HepG2 (cell line): ENCODE results near the gene ASIC2. TPM values are rescaled to one million over a fixed set of nuclear protein-coding genes. Genes with fewer than 3 reads are reported as not detected.

Experiments used
- ATAC-seq: fragments of 200-7000 bp; cut with Tn5 transposase; 3 replicates; pipeline ENCODE4 v1.9.1; 2020; ENCODE audit warnings: mild to moderate bottlenecking, moderate library complexity
- BruUV-seq: library from RNA; stranded (reverse); fragments of 400-500 nt; replicated peaks from 2 replicates; lab custom pipeline; 2021; lab: Mats Ljungman, UMichigan
- CTCF ChIA-PET: fragments of 300-600 bp; formaldehyde crosslinking; extraction: SDS; loops from one replicate; lab custom pipeline; 2021; ENCODE audit warnings: low total read pairs, inconsistent platforms, low intra/inter-chr PET ratio; lab: Yijun Ruan, JAX
- POLR2A ChIA-PET: fragments of 350-600 bp; sonication (Branson Sonifier 250); formaldehyde crosslinking; loops from one replicate; lab custom pipeline; 2020; ENCODE audit warnings: antibody characterized with exemption, inconsistent platforms; lab: Yijun Ruan, JAX
- DNase-seq: peaks from one replicate; pipeline ENCODE4 v3.0.0-alpha.2; 2015; ENCODE audit warnings: low spot score
- FAIRE-seq: peaks from 3 replicates; lab custom pipeline; 2011; peaks lifted over from hg19 to GRCh38; lab: Jason Lieb, UNC
- H2AFZ ChIP-seq: one replicate; pipeline ENCODE4 v1.6.1; 2011; ENCODE audit warnings: low read length, inconsistent platforms
- H3K27ac ChIP-seq: fragments of 300-600 bp; 3 replicates; pipeline ENCODE4 v1.8.0; 2011; ENCODE audit warnings: mixed run types, mild to moderate bottlenecking, mixed read lengths, low read length, inconsistent platforms; ENCODE audit not compliant: insufficient read depth; ENCODE audit errors: extremely low read length
- H3K27me3 ChIP-seq, 2 experiments: fragments of 200-600 bp in 1 of 2; 2 replicates in 1 of 2; 3 replicates in 1 of 2; pipeline versions ENCODE4 v1.6.0 to v1.8.0; 2011; ENCODE audit warnings: low read length in 2 of 2, mild to moderate bottlenecking in 2 of 2, moderate library complexity in 2 of 2, inconsistent platforms in 1 of 2; ENCODE audit not compliant: insufficient read depth in 2 of 2, control insufficient read depth in 1 of 2
- H3K36me3 ChIP-seq, 2 experiments: fragments of 200-600 bp in 1 of 2; replicated peaks in 1 of 2; 2 replicates in 1 of 2; 3 replicates in 1 of 2; pipeline versions ENCODE4 v1.5.1 to v1.8.0; 2011; ENCODE audit warnings: low read length in 2 of 2, inconsistent platforms in 1 of 2; ENCODE audit not compliant: insufficient read depth in 2 of 2, control insufficient read depth in 1 of 2
- H3K4me1 ChIP-seq: 2 replicates; pipeline ENCODE4 v1.5.1; 2012; ENCODE audit warnings: low read length, inconsistent platforms; ENCODE audit not compliant: insufficient read depth
- H3K4me2 ChIP-seq: 2 replicates; pipeline ENCODE4 v1.6.0; 2011; ENCODE audit warnings: low read depth, low read length, inconsistent platforms
- H3K4me3 ChIP-seq, 3 experiments: fragments of 200-600 bp in 1 of 3; sonication (generic), shearing (Covaris generic) in 1 of 3; replicated peaks in 1 of 3; 2 replicates each; pipeline ENCODE4 v1.5.1; 2011 to 2016; ENCODE audit warnings: low read length in 3 of 3, inconsistent platforms in 2 of 3, low read depth in 2 of 3, mild to moderate bottlenecking in 2 of 3, control low read depth in 1 of 3, mixed read lengths in 1 of 3; ENCODE audit not compliant: insufficient read depth in 1 of 3
- H3K79me2 ChIP-seq: one replicate; pipeline ENCODE4 v1.6.1; 2011; ENCODE audit warnings: low read length, inconsistent platforms; ENCODE audit not compliant: insufficient read depth
- H3K9ac ChIP-seq: 2 replicates; pipeline ENCODE4 v1.6.0; 2011; ENCODE audit warnings: mild to moderate bottlenecking, low read depth, low read length, inconsistent platforms; ENCODE audit not compliant: insufficient read depth
- H3K9me3 ChIP-seq: 2 replicates; pipeline ENCODE4 v1.5.1; 2012; ENCODE audit warnings: mild to moderate bottlenecking, low read length
- H4K20me1 ChIP-seq: 2 replicates; pipeline ENCODE4 v1.6.0; 2011; ENCODE audit warnings: inconsistent platforms, mild to moderate bottlenecking, low read length, moderate library complexity; ENCODE audit not compliant: insufficient read depth
- ARID4A ChIP-seq: sonication (generic); formaldehyde crosslinking; IDR thresholded peaks from 2 replicates; pipeline ENCODE4 v1.5.0; 2020; ENCODE audit warnings: mild to moderate bottlenecking, missing genetic modification reagents, borderline replicate concordance
- HOMEZ ChIP-seq: IDR thresholded peaks from 2 replicates; pipeline ENCODE4 v1.6.1; 2016; ENCODE audit warnings: low read depth
- PLSCR1 ChIP-seq: sonication (generic); formaldehyde crosslinking; IDR thresholded peaks from 2 replicates; pipeline ENCODE4 v1.5.0; 2020; ENCODE audit warnings: missing genetic modification reagents, mild to moderate bottlenecking, borderline replicate concordance
- RELA ChIP-seq: sonication (generic); formaldehyde crosslinking; IDR thresholded peaks from 2 replicates; pipeline ENCODE4 v1.4.0; 2020; ENCODE audit warnings: missing genetic modification reagents
- THAP9 ChIP-seq: sonication (generic); formaldehyde crosslinking; IDR thresholded peaks from 2 replicates; pipeline ENCODE4; 2020; ENCODE audit warnings: missing genetic modification reagents, mild to moderate bottlenecking, borderline replicate concordance
- ZBTB10 ChIP-seq: sonication (generic); formaldehyde crosslinking; IDR thresholded peaks from 2 replicates; pipeline ENCODE4 v1.4.0; 2020; ENCODE audit warnings: missing genetic modification reagents, borderline replicate concordance
- ZBTB43 ChIP-seq: sonication (generic); formaldehyde crosslinking; conservative IDR thresholded peaks from 2 replicates; pipeline ENCODE4 v1.4.0; 2020; ENCODE audit warnings: missing genetic modification reagents
- WGBS: methylation state at CpG from one replicate; pipeline ENCODE4 v1.1.6; 2017; ENCODE audit warnings: low lambda C conversion rate; 5-methylcytosine and 5-hydroxymethylcytosine counted together
- in situ Hi-C: cut with HindIII; loops from 2 replicates; pipeline ENCODE4 v1.10.0; 2017; ENCODE audit warnings: low pct_unique_long_range_greater_than_20kb; ENCODE audit not compliant: extremely low pct_ligation_motif_present
- intact Hi-C: fragments of 100-400 bp; cut with micrococcal nuclease; formaldehyde crosslinking; loops from one replicate; pipeline ENCODE4 v1.10.0; 2022; ENCODE audit not compliant: unreplicated experiment
- polyA plus RNA-seq, 8 experiments: library from polyadenylated mRNA; depleted of rRNA in 3 of 8; stranded (reverse) in 7 of 8; unstranded in 1 of 8; fragments of >200 nt; fragmentation: Illumina TruSeq in 4 of 8; extraction: Trizol in 4 of 8; gene quantifications; 2 replicates each; pipeline versions ENCODE4 v1.2.1 to v1.2.3, GENCODE V29; 2011 to 2016; ENCODE audit warnings: low read depth in 4 of 8, missing spikeins in 1 of 8, mixed read lengths in 1 of 8; ENCODE audit not compliant: insufficient read depth in 1 of 8
- total RNA-seq, 5 experiments: library from RNA; depleted of rRNA; stranded (reverse); fragments of >200 nt; fragmentation: Illumina TruSeq; extraction: Trizol; gene quantifications; 2 replicates each; pipeline ENCODE4 v1.2.3, GENCODE V29; 2016; ENCODE audit warnings: low read depth in 1 of 5

The ASIC2 gene
- total and polyA plus RNA-seq, 2 of the 13 experiments (the other 11 are each of a cell fraction or from before 2014, with no cell fraction given), result not detected

- no peak for TF ChIP-seq ARID4A
Measured at GRCh38 chr17:33116021-33116551, 177.0 kb downstream of the ASIC2 start (continued).

- DNase-seq, result no peak
- CTCF ChIA-PET, result no interaction called here
- no peak overlapping the region for H2AFZ ChIP-seq
- in situ Hi-C loops (no loop called here), intact Hi-C loops (no loop called here)
- no peaks in the 10 kb centered on the region for H3K4me1 ChIP-seq
- POLR2A ChIA-PET, result no interaction called here
- no peak for FAIRE-seq
- H3K27ac ChIP-seq, result no peak overlapping the region
- no peak overlapping the region for H3K4me3 ChIP-seq
- H3K27me3 ChIP-seq, result peaks cover 0 to 4% of the 10 kb centered on the region in 2 experiments; a peak in 2 of 5 replicates
- ATAC-seq, result no peak
- H3K79me2 ChIP-seq, result no peaks in the 10 kb centered on the region
- no peak overlapping the region for H3K4me2 ChIP-seq
- H3K36me3 ChIP-seq, result no peaks in the 10 kb centered on the region
- 52% methylated on average over 5 of the region's 5 CpGs for WGBS
- no peaks in the 10 kb centered on the region for H4K20me1 ChIP-seq
- no TSS peak for BruUV-seq
- no peaks in the 10 kb centered on the region for H3K9me3 ChIP-seq
- H3K9ac ChIP-seq, result no peak overlapping the region
- TF ChIP-seq HOMEZ (CRISPR knock-in tag), result no peak
- no peak for TF ChIP-seq PLSCR1
- no peak for TF ChIP-seq THAP9
- TF ChIP-seq ZBTB43 (CRISPR knock-in tag), result no peak
- TF ChIP-seq ZBTB10, result no peak
- no peak for TF ChIP-seq RELA (CRISPR knock-in tag)
Measured at GRCh38 chr17:33115366-33115765, 177.7 kb downstream of the ASIC2 start.
